ENCODE results near the gene NMUR1.

Gene NMUR1

GRCh38 chr2:231497651-231498050, 32.6 kb downstream of the NMUR1 start:
- no peak for TF ChIP-seq SUZ12 (IDR thresholded peaks at IDR 0.05; ENCODE audit: extremely low read depth, insufficient read depth, insufficient read length)
- TF ChIP-seq YY1 (IDR thresholded peaks at IDR 0.05; ENCODE audit: insufficient read depth, insufficient read length), result no peak
- TF ChIP-seq ZNF274 (IDR thresholded peaks at IDR 0.05; ENCODE audit: low read depth, low read length), result no peak
- Histone ChIP-seq H3K36me3 (ENCODE audit: insufficient read depth, insufficient read length, low read length) (peaks cover 15% of the 10 kb centered on the region), H3K27me3 (ENCODE audit: insufficient read depth, insufficient read length) (no peaks in the 10 kb centered on the region), H3K9me3 (ENCODE audit: insufficient read depth, low read length) (no peaks in the 10 kb centered on the region), H3K9ac (ENCODE audit: insufficient read length, low read depth) (no peak overlapping the region), H3K4me1 (ENCODE audit: insufficient read depth, insufficient read length) (no peaks in the 10 kb centered on the region), H3K4me3 (ENCODE audit: insufficient read length, low read depth) (no peak overlapping the region)
- no peak for DNase-seq (ENCODE audit: low read depth, low spot score)

DNA sequence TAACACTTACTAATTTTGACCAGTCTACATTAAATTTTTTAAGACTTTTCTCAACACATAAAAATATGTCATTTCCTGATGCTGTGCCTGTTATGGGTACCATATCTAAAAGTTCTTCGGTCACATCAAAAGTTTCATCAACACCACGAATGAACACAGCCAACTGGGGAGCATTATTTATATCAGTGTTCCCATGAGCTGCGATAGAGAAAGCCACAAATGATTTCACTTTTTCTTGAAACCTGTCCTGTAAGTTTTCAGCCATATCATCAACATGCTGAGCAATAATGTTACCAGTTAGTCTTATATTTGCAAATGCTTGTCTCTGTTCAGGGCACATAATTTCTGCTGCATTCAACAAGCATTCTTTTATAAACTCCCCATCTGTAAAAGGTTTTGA, 35.6 kb downstream of the NMUR1 start:
- no peak for DNase-seq (ENCODE audit: low read depth, low spot score)
- no peak overlapping the region for H3K4me3 ChIP-seq (ENCODE audit: insufficient read length, low read depth)
- no peak for TF ChIP-seq YY1 (IDR thresholded peaks at IDR 0.05; ENCODE audit: insufficient read depth, insufficient read length)

GRCh38 chr2:231490801-231491200, 39.4 kb downstream of the NMUR1 start:
- no peak for TF ChIP-seq ZNF274 (IDR thresholded peaks at IDR 0.05; ENCODE audit: low read depth, low read length)
- TF ChIP-seq SUZ12 (IDR thresholded peaks at IDR 0.05; ENCODE audit: extremely low read depth, insufficient read depth, insufficient read length), result no peak
- TF ChIP-seq YY1 (IDR thresholded peaks at IDR 0.05; ENCODE audit: insufficient read depth, insufficient read length), result no peak
- H3K4me3 ChIP-seq (ENCODE audit: insufficient read length, low read depth), result no peak overlapping the region
- H3K9me3 ChIP-seq (ENCODE audit: insufficient read depth, low read length), result peaks cover 11% of the 10 kb centered on the region; the same call in 1 of the 2 replicates
- H3K27me3 ChIP-seq (ENCODE audit: insufficient read depth, insufficient read length), result no peaks in the 10 kb centered on the region
- H3K4me1 ChIP-seq (ENCODE audit: insufficient read depth, insufficient read length), result no peaks in the 10 kb centered on the region
- DNase-seq (ENCODE audit: low read depth, low spot score), result no peak
- H3K9ac ChIP-seq (ENCODE audit: insufficient read length, low read depth), result no peak overlapping the region
- peaks cover 9% of the 10 kb centered on the region for H3K36me3 ChIP-seq (ENCODE audit: insufficient read depth, insufficient read length, low read length)

More for the DNA sequence above, 35.6 kb downstream of the NMUR1 start:
- H3K9me3 ChIP-seq (ENCODE audit: insufficient read depth, low read length), result peaks cover 5% of the 10 kb centered on the region; the same call in 1 of the 2 replicates
- peaks cover 11% of the 10 kb centered on the region for H3K36me3 ChIP-seq (ENCODE audit: insufficient read depth, insufficient read length, low read length)
- no peak overlapping the region for H3K9ac ChIP-seq (ENCODE audit: insufficient read length, low read depth)
- no peaks in the 10 kb centered on the region for H3K4me1 ChIP-seq (ENCODE audit: insufficient read depth, insufficient read length)
- no peaks in the 10 kb centered on the region for H3K27me3 ChIP-seq (ENCODE audit: insufficient read depth, insufficient read length)

GRCh38 chr2:231489990-231490389, 40.3 kb downstream of the NMUR1 start:
- Histone ChIP-seq H3K27me3 (ENCODE audit: insufficient read depth, insufficient read length) (no peaks in the 10 kb centered on the region), H3K9me3 (ENCODE audit: insufficient read depth, low read length) (peaks cover 11% of the 10 kb centered on the region; the same call in 1 of the 2 replicates), H3K4me3 (ENCODE audit: insufficient read length, low read depth) (no peak overlapping the region), H3K4me1 (ENCODE audit: insufficient read depth, insufficient read length) (no peaks in the 10 kb centered on the region), H3K36me3 (ENCODE audit: insufficient read depth, insufficient read length, low read length) (peaks cover 6% of the 10 kb centered on the region), H3K9ac (ENCODE audit: insufficient read length, low read depth) (no peak overlapping the region)
- no peak for TF ChIP-seq SUZ12 (IDR thresholded peaks at IDR 0.05; ENCODE audit: extremely low read depth, insufficient read depth, insufficient read length)
- no peak for TF ChIP-seq ZNF274 (IDR thresholded peaks at IDR 0.05; ENCODE audit: low read depth, low read length)
- TF ChIP-seq YY1 (IDR thresholded peaks at IDR 0.05; ENCODE audit: insufficient read depth, insufficient read length), result no peak
- DNase-seq (ENCODE audit: low read depth, low spot score), result no peak

GRCh38 chr2:231488331-231488730, 41.9 kb downstream of the NMUR1 start:
- Histone ChIP-seq H3K9me3 (ENCODE audit: insufficient read depth, low read length) (peaks cover 11% of the 10 kb centered on the region; the same call in 1 of the 2 replicates), H3K36me3 (ENCODE audit: insufficient read depth, insufficient read length, low read length) (peaks cover 6% of the 10 kb centered on the region), H3K27me3 (ENCODE audit: insufficient read depth, insufficient read length) (no peaks in the 10 kb centered on the region), H3K9ac (ENCODE audit: insufficient read length, low read depth) (no peak overlapping the region), H3K4me3 (ENCODE audit: insufficient read length, low read depth) (no peak overlapping the region), H3K4me1 (ENCODE audit: insufficient read depth, insufficient read length) (no peaks in the 10 kb centered on the region)
- no peak for DNase-seq (ENCODE audit: low read depth, low spot score)
- no peak for TF ChIP-seq ZNF274 (IDR thresholded peaks at IDR 0.05; ENCODE audit: low read depth, low read length)

GRCh38 chr2:231486851-231487596, 43.2 kb downstream of the NMUR1 start:
- no peak overlapping the region for H3K4me3 ChIP-seq (ENCODE audit: insufficient read length, low read depth)
- no peaks in the 10 kb centered on the region for H3K4me1 ChIP-seq (ENCODE audit: insufficient read depth, insufficient read length)
- peaks cover 6% of the 10 kb centered on the region for H3K36me3 ChIP-seq (ENCODE audit: insufficient read depth, insufficient read length, low read length)
- no peak overlapping the region for H3K9ac ChIP-seq (ENCODE audit: insufficient read length, low read depth)
- no peaks in the 10 kb centered on the region for H3K27me3 ChIP-seq (ENCODE audit: insufficient read depth, insufficient read length)
- peaks cover 11% of the 10 kb centered on the region; the same call in 1 of the 2 replicates for H3K9me3 ChIP-seq (ENCODE audit: insufficient read depth, low read length)
- no peak for TF ChIP-seq YY1 (IDR thresholded peaks at IDR 0.05; ENCODE audit: insufficient read depth, insufficient read length)
- no peak for DNase-seq (ENCODE audit: low read depth, low spot score)

DNA sequence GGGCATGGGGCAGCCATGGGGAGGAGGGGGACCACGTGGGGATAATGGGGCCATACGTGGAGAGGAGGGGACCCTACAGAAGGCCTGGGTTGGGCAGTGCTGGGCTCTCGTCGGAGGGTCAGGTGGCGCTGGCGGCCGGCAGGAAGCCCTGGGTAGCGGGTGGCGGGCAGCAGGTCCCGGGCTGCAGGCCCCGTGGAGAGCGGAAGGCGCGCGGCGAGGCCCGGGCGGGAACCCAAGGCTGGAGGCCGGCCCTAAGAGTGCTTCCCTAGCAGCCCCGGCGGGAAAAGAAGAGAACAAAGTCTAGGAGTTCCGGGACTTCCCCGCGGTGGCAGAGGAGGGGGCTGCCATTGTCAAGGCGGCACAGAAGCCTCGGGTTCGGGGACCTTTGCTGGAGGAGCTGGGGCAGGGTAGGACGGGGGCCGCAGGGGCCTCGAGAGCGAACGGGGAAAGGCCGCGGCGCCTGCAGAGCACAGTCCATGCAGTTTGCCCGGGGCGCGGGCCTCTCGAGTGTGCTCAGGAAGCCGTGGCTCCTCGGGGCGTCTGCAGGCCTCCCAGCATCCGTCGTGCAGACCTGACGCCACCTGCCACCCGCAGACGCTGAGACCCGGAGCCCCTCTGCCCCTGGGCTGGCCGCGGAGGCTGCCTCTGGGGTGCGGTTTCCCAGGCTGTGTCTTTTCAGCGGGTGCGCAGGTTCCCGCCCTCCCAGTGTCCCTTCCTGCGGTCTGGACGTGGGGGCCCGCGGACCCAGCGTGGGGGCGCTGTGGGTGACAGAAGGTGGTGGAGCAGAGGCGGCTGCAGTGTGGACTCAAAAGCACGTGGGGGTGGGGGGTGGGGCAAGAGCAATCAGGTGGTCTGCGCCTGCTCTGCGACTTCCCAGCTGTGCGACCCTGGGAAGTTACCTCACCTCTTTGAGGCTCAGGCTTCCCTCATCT, 46.6 kb downstream of the NMUR1 start:
- TF ChIP-seq ZNF274 (IDR thresholded peaks at IDR 0.05; ENCODE audit: low read depth, low read length) (no peak), SUZ12 (IDR thresholded peaks at IDR 0.05; ENCODE audit: extremely low read depth, insufficient read depth, insufficient read length) (no peak), YY1 (IDR thresholded peaks at IDR 0.05; ENCODE audit: insufficient read depth, insufficient read length) (no peak)
- no peaks in the 10 kb centered on the region for H3K36me3 ChIP-seq (ENCODE audit: insufficient read depth, insufficient read length, low read length)
- H3K27me3 ChIP-seq (ENCODE audit: insufficient read depth, insufficient read length), result no peaks in the 10 kb centered on the region
- no peak overlapping the region for H3K4me3 ChIP-seq (ENCODE audit: insufficient read length, low read depth)
- peaks cover 7% of the 10 kb centered on the region for H3K4me1 ChIP-seq (ENCODE audit: insufficient read depth, insufficient read length)
- DNase-seq (ENCODE audit: low read depth, low spot score), result no peak
- no peaks in the 10 kb centered on the region for H3K9me3 ChIP-seq (ENCODE audit: insufficient read depth, low read length)
- H3K9ac ChIP-seq (ENCODE audit: insufficient read length, low read depth), result peak overlapping the region; percentile 6
